C4-2B (cell line): ENCODE data around the gene WIF1.

ENCODE experiments used
- H3K27ac ChIP-seq: fragments of 450-650 bp; 2 replicates; pipeline ENCODE4 v1.5.1; 2017
- ZFX ChIP-seq: fragments of 450-650 bp; IDR thresholded peaks from 2 replicates; pipeline ENCODE4 v1.6.1; 2017
- TF ChIP-seq, protein P1 (sequence below): fragments of 450-650 bp; conservative IDR thresholded peaks from 2 replicates; pipeline ENCODE4 v1.5.1; 2017; ENCODE audit warnings: mild to moderate bottlenecking

The WIF1 gene

DNA sequence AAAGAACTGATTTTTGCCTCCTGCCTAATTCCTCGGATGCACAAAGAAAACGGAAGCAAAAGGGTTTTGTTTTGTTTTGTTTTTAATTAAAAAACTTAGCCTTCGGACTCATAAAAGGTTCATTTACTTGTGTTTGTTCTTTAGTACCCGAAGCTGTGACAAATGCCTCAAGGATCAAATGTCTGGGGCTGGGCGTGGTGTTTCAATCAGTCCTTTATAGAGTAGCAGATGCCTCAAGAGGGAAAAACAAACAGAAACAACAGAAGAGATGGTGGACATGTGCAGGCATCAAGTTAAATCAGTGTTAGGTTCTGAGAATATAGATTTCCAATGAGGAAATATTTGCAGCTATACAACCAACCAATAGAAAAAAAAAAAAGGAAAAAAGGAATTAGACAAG is 1.6 kb upstream of the WIF1 start:
- TF ChIP-seq, protein P1, sequence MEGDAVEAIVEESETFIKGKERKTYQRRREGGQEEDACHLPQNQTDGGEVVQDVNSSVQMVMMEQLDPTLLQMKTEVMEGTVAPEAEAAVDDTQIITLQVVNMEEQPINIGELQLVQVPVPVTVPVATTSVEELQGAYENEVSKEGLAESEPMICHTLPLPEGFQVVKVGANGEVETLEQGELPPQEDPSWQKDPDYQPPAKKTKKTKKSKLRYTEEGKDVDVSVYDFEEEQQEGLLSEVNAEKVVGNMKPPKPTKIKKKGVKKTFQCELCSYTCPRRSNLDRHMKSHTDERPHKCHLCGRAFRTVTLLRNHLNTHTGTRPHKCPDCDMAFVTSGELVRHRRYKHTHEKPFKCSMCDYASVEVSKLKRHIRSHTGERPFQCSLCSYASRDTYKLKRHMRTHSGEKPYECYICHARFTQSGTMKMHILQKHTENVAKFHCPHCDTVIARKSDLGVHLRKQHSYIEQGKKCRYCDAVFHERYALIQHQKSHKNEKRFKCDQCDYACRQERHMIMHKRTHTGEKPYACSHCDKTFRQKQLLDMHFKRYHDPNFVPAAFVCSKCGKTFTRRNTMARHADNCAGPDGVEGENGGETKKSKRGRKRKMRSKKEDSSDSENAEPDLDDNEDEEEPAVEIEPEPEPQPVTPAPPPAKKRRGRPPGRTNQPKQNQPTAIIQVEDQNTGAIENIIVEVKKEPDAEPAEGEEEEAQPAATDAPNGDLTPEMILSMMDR: no peak
- TF ChIP-seq ZFX: no peak
- H3K27ac ChIP-seq: no peak overlapping the region

DNA sequence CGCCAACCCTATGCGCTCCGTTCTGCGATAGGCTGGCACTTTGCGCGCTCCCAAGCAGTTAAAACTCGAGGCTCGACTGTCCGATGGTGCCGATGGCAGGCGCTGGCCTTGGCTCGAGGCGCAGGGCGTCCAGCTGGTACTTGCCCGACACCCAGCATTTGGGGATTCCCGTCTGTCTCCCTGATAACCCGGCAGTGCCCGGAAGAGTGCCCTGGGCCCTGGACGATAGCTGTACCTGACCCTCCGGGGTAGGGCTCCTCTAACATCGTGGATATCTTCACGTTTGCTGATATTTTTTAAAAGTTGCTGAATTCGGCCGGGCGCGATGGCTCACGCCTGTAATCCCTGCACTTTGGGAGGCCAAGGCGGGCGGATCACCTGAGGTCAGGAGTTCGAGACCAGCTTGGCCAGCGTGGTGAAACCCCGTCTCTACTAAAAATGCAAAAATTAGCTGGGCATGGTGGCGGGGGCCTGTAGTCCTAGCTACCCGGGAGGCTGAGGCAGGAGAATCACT is 908 bp upstream of the WIF1 start:
- no peak for TF ChIP-seq ZFX
- TF ChIP-seq, protein P1: no peak
- H3K27ac ChIP-seq: no peak overlapping the region

DNA sequence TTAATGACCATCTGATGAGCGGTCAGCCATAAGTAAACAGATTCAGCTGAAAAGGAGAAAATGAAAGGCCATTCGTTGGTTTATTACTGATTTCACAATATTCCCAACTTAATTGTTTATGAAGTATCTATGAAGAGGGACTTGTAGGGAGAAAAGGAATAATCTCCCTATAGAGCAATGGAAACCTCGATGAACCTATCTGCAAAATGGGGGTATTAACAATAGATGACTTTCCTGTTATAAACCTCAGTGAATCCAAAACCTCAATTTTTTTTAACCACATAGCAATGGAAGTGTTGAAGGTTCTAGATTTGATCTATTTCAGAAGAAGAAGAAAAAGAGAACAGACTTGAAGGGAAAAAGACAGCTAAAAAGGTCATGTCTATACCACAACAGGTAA is 2.0 kb downstream of the WIF1 start:
- TF ChIP-seq, protein P1: no peak
- no peak for TF ChIP-seq ZFX
- H3K27ac ChIP-seq: no peak overlapping the region

DNA sequence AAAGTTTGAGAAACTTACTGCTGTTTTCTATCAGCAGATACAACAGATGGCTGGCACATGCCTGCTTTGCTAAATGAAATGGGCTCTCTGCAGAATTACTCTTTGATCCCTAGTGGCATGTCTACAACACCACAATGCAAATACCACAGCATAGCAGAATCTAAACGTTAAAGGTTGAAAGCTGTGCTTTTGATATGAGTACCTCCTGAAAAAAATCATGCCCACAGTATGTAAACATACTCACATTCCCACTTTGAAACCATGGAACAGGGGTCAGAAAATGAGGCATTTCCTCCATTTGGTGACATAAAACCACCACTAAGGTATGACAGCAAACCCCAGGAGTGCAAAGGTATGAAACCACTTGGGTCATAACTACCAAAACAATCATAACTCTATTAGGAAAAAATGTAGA is 7.5 kb downstream of the WIF1 start:
- no peak for TF ChIP-seq ZFX
- TF ChIP-seq, protein P1: no peak
- H3K27ac ChIP-seq: no peak overlapping the region

DNA sequence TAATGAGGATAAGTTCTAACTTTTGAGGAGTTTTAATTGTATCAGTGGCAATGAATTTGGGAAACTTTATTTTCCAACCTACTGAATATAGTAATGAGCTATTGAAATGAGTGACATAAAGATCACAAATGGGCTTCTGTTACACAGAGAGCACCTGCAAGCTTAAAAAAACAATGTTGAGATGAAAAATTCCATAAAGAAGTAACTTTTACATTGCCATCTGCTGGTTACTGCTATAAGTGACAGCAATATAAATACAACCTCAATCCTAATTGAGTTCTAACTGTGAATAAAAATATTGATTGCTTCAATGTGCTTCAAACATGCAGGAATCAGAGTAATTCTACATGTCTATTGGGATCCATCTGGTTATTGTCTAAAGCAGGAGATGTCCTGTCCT is 14.2 kb downstream of the WIF1 start:
- H3K27ac ChIP-seq: no peak overlapping the region
- TF ChIP-seq, protein P1: peak; percentile 72
- TF ChIP-seq ZFX: no peak

DNA sequence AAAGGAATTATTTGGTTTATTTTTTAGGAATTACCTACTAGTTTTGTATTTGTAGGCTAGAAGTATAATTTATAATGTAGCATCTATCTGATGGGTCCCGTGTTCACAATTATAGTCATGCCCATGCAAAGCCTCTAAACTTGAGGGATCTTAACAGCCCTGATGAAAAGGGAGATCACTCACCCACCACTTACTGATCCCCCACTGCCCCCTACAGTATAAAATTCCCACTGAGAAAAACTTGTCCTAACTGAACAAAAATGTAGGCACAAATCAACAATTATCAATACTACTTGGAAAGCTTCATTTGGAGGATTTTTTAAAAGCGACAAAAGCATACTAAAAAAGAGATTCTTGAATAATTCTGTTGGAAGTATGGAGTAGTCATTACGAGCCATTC is 21.0 kb downstream of the WIF1 start:
- no peak overlapping the region for H3K27ac ChIP-seq
- TF ChIP-seq, protein P1: peak; percentile 72
- no peak for TF ChIP-seq ZFX

DNA sequence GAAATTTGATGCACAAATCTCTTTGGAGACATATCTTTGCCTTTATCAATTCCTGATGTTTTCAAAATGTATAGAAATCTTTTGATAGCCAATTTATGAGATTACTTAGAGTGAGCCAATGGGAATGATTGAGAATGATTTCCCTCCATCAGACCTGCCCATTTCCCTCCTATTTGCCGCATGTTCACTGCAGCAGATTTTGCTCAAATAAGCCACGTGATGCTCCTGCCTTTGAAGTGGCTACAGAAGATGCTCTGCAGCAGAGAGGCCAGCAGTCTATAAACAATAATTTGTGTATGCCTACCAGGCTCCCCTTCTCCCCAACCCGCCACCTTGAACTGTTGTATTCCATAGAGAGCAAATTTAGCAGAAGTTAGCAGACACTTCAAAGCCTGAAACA is 21.9 kb downstream of the WIF1 start:
- TF ChIP-seq, protein P1: no peak
- TF ChIP-seq ZFX: no peak

More for the DNA sequence above, 21.9 kb downstream of the WIF1 start:
- peak overlapping the region; percentile 48; the same call in 1 of the 2 replicates for H3K27ac ChIP-seq
